ENCODE data around the gene XIRP2.

GRCh38 chr2:167147271-167147941, 259.1 kb downstream of the XIRP2 start:
- no peak for TF ChIP-seq CBX3 (IDR thresholded peaks at IDR 0.05; ENCODE audit: borderline replicate concordance, low read depth)
- TF ChIP-seq, protein P1, sequence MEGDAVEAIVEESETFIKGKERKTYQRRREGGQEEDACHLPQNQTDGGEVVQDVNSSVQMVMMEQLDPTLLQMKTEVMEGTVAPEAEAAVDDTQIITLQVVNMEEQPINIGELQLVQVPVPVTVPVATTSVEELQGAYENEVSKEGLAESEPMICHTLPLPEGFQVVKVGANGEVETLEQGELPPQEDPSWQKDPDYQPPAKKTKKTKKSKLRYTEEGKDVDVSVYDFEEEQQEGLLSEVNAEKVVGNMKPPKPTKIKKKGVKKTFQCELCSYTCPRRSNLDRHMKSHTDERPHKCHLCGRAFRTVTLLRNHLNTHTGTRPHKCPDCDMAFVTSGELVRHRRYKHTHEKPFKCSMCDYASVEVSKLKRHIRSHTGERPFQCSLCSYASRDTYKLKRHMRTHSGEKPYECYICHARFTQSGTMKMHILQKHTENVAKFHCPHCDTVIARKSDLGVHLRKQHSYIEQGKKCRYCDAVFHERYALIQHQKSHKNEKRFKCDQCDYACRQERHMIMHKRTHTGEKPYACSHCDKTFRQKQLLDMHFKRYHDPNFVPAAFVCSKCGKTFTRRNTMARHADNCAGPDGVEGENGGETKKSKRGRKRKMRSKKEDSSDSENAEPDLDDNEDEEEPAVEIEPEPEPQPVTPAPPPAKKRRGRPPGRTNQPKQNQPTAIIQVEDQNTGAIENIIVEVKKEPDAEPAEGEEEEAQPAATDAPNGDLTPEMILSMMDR (IDR thresholded peaks at IDR 0.05 in 2 of 3, conservative IDR thresholded peaks at IDR 0.05 in 1 of 3; ENCODE audit: control insufficient read depth in 2 of 3, extremely low read depth in 1 of 3, insufficient read depth in 1 of 3, low read depth in 3 of 3, low read length in 3 of 3): no peak
- no peak for TF ChIP-seq EZH2 (IDR thresholded peaks at IDR 0.05; ENCODE audit: borderline replicate concordance, control insufficient read depth, low read depth, low read length)
- no peak for TF ChIP-seq SKIL (IDR thresholded peaks at IDR 0.05; ENCODE audit: low read depth, poor library complexity, severe bottlenecking)
- TF ChIP-seq SP1 (IDR thresholded peaks at IDR 0.05; ENCODE audit: low read depth, low read length): no peak
- TF ChIP-seq, protein P2, sequence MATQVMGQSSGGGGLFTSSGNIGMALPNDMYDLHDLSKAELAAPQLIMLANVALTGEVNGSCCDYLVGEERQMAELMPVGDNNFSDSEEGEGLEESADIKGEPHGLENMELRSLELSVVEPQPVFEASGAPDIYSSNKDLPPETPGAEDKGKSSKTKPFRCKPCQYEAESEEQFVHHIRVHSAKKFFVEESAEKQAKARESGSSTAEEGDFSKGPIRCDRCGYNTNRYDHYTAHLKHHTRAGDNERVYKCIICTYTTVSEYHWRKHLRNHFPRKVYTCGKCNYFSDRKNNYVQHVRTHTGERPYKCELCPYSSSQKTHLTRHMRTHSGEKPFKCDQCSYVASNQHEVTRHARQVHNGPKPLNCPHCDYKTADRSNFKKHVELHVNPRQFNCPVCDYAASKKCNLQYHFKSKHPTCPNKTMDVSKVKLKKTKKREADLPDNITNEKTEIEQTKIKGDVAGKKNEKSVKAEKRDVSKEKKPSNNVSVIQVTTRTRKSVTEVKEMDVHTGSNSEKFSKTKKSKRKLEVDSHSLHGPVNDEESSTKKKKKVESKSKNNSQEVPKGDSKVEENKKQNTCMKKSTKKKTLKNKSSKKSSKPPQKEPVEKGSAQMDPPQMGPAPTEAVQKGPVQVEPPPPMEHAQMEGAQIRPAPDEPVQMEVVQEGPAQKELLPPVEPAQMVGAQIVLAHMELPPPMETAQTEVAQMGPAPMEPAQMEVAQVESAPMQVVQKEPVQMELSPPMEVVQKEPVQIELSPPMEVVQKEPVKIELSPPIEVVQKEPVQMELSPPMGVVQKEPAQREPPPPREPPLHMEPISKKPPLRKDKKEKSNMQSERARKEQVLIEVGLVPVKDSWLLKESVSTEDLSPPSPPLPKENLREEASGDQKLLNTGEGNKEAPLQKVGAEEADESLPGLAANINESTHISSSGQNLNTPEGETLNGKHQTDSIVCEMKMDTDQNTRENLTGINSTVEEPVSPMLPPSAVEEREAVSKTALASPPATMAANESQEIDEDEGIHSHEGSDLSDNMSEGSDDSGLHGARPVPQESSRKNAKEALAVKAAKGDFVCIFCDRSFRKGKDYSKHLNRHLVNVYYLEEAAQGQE (IDR thresholded peaks at IDR 0.05; ENCODE audit: low read depth, low read length): no peak
- no peak for TF ChIP-seq CHD4 (IDR thresholded peaks at IDR 0.05)
- TF ChIP-seq, protein P3, sequence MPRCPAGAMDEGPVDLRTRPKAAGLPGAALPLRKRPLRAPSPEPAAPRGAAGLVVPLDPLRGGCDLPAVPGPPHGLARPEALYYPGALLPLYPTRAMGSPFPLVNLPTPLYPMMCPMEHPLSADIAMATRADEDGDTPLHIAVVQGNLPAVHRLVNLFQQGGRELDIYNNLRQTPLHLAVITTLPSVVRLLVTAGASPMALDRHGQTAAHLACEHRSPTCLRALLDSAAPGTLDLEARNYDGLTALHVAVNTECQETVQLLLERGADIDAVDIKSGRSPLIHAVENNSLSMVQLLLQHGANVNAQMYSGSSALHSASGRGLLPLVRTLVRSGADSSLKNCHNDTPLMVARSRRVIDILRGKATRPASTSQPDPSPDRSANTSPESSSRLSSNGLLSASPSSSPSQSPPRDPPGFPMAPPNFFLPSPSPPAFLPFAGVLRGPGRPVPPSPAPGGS (IDR thresholded peaks at IDR 0.05; ENCODE audit: borderline replicate concordance, insufficient read depth, low read depth, low read length, poor library complexity, severe bottlenecking): no peak
- TF ChIP-seq ZNF384 (IDR thresholded peaks at IDR 0.05; ENCODE audit: borderline replicate concordance, low read depth, low read length): no peak
- TF ChIP-seq, protein P4, sequence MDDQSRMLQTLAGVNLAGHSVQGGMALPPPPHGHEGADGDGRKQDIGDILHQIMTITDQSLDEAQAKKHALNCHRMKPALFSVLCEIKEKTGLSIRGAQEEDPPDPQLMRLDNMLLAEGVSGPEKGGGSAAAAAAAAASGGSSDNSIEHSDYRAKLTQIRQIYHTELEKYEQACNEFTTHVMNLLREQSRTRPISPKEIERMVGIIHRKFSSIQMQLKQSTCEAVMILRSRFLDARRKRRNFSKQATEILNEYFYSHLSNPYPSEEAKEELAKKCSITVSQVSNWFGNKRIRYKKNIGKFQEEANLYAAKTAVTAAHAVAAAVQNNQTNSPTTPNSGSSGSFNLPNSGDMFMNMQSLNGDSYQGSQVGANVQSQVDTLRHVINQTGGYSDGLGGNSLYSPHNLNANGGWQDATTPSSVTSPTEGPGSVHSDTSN (IDR thresholded peaks at IDR 0.05; ENCODE audit: insufficient replicate concordance, low read depth, low read length): no peak
- TF ChIP-seq MYC (IDR thresholded peaks at IDR 0.05; ENCODE audit: insufficient read depth, insufficient read length, insufficient replicate concordance, low read length, severe bottlenecking): no peak
